Measurements from ENCODE around the gene KRT79. TPM values are rescaled to one million over a fixed set of nuclear protein-coding genes. Genes with fewer than 3 reads are reported as not detected.

Gene KRT79
- total and polyA plus RNA-seq, 9 of the 15 experiments (the other 6 are each of a cell fraction or from before 2014, with no cell fraction given) = 0.03 to 2.3 (median 0.23) TPM; not detected in 2

DNA sequence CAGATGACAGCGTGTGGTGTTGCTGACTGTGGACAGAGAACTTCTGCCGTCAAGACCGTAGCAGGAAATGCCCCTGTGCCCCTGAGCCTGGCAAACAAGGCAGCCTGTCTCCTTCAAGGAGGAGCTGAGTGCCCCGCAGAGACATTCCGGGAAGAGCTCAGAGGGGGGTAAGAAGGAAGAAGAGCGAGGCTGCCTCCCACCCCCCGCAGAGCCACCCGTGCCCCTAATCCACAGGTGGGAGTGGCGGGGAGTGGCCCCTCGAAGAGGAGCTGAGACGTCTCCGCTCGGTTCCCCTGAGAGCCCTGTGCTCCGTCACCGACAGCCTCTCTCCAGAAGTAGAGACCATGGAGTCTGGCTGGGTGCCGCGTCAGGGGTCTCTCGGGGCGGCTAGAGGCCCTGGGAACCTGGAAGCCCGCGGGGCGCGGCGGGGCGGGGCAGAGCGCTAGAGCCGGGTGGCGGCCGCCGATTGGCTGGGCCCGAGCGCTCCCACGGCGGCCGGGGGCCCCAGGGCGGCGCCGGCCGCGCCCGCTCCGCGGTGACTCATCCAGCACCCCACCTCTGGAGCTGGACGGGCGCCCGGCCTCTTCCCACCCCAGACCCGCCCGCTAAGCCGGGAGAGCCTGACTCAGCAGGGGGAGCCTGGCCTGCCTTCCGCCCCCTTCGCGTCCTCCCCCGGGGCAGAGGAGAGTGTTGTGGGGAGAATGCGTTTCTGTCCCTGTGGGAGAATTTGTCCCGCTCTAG lies 39.9 kb upstream of the KRT79 start (continued):
- TF ChIP-seq ZNF707 (CRISPR knock-in tag; conservative IDR thresholded peaks at IDR 0.05) (no peak), HDAC2 (IDR thresholded peaks at IDR 0.05) (peak; percentile 24; the same call in 1 of the 2 replicates), RHOXF2B (CRISPR knock-in tag; conservative IDR thresholded peaks at IDR 0.05) (no peak), EP400 (IDR thresholded peaks at IDR 0.05) (peak; percentile 77), GABPB2 (CRISPR knock-in tag; conservative IDR thresholded peaks at IDR 0.05) (no peak), NR1H2 (CRISPR knock-in tag; IDR thresholded peaks at IDR 0.05) (no peak), POLR2A (conservative IDR thresholded peaks at IDR 0.05) (peak; percentile 53; the same call in 1 of the 2 replicates), ZNF143 (CRISPR knock-in tag; IDR thresholded peaks at IDR 0.05) (no peak), RBM25 (IDR thresholded peaks at IDR 0.05; ENCODE audit: low read depth, low read length, severe bottlenecking) (peak; percentile 19), RBFOX2 (IDR thresholded peaks at IDR 0.05; ENCODE audit: low read depth, low read length) (peak; percentile 78), ZNF239 (CRISPR knock-in tag; IDR thresholded peaks at IDR 0.05) (no peak), TFAM (CRISPR knock-in tag; conservative IDR thresholded peaks at IDR 0.05) (no peak), PCBP1 (IDR thresholded peaks at IDR 0.05; ENCODE audit: low read depth, low read length, poor library complexity, severe bottlenecking) (no peak), ZSCAN29 (IDR thresholded peaks at IDR 0.05) (no peak), ATF7 (IDR thresholded peaks at IDR 0.05) (peak; percentile 89), MYNN (IDR thresholded peaks at IDR 0.05) (peak; percentile 58; the same call in 1 of the 2 replicates), MYNN (CRISPR knock-in tag; IDR thresholded peaks at IDR 0.05) (no peak)
- TF ChIP-seq, protein P1, sequence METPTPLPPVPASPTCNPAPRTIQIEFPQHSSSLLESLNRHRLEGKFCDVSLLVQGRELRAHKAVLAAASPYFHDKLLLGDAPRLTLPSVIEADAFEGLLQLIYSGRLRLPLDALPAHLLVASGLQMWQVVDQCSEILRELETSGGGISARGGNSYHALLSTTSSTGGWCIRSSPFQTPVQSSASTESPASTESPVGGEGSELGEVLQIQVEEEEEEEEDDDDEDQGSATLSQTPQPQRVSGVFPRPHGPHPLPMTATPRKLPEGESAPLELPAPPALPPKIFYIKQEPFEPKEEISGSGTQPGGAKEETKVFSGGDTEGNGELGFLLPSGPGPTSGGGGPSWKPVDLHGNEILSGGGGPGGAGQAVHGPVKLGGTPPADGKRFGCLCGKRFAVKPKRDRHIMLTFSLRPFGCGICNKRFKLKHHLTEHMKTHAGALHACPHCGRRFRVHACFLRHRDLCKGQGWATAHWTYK (CRISPR knock-in tag; IDR thresholded peaks at IDR 0.05) = peak; percentile 83; the same call in 1 of the 2 replicates
- TF ChIP-seq, protein P2, sequence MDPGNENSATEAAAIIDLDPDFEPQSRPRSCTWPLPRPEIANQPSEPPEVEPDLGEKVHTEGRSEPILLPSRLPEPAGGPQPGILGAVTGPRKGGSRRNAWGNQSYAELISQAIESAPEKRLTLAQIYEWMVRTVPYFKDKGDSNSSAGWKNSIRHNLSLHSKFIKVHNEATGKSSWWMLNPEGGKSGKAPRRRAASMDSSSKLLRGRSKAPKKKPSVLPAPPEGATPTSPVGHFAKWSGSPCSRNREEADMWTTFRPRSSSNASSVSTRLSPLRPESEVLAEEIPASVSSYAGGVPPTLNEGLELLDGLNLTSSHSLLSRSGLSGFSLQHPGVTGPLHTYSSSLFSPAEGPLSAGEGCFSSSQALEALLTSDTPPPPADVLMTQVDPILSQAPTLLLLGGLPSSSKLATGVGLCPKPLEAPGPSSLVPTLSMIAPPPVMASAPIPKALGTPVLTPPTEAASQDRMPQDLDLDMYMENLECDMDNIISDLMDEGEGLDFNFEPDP (CRISPR knock-in tag; IDR thresholded peaks at IDR 0.05) = no peak
- TF ChIP-seq, protein P3, sequence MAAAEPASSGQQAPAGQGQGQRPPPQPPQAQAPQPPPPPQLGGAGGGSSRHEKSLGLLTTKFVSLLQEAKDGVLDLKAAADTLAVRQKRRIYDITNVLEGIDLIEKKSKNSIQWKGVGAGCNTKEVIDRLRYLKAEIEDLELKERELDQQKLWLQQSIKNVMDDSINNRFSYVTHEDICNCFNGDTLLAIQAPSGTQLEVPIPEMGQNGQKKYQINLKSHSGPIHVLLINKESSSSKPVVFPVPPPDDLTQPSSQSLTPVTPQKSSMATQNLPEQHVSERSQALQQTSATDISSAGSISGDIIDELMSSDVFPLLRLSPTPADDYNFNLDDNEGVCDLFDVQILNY (CRISPR knock-in tag; IDR thresholded peaks at IDR 0.05) = no peak
- TF ChIP-seq, protein P4, sequence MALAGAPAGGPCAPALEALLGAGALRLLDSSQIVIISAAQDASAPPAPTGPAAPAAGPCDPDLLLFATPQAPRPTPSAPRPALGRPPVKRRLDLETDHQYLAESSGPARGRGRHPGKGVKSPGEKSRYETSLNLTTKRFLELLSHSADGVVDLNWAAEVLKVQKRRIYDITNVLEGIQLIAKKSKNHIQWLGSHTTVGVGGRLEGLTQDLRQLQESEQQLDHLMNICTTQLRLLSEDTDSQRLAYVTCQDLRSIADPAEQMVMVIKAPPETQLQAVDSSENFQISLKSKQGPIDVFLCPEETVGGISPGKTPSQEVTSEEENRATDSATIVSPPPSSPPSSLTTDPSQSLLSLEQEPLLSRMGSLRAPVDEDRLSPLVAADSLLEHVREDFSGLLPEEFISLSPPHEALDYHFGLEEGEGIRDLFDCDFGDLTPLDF (CRISPR knock-in tag; IDR thresholded peaks at IDR 0.05) = peak; percentile 30; the same call in 1 of the 2 replicates
- TF ChIP-seq, protein P5, sequence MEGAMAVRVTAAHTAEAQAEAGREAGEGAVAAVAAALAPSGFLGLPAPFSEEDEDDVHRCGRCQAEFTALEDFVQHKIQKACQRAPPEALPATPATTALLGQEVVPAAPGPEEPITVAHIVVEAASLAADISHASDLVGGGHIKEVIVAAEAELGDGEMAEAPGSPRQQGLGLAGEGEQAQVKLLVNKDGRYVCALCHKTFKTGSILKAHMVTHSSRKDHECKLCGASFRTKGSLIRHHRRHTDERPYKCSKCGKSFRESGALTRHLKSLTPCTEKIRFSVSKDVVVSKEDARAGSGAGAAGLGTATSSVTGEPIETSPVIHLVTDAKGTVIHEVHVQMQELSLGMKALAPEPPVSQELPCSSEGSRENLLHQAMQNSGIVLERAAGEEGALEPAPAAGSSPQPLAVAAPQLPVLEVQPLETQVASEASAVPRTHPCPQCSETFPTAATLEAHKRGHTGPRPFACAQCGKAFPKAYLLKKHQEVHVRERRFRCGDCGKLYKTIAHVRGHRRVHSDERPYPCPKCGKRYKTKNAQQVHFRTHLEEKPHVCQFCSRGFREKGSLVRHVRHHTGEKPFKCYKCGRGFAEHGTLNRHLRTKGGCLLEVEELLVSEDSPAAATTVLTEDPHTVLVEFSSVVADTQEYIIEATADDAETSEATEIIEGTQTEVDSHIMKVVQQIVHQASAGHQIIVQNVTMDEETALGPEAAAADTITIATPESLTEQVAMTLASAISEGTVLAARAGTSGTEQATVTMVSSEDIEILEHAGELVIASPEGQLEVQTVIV (CRISPR knock-in tag; IDR thresholded peaks at IDR 0.05; ENCODE audit: borderline replicate concordance) = no peak

Data from K562 (cell line).